Measurements from ENCODE around the gene XPO6. TPM values are rescaled to one million over a fixed set of nuclear protein-coding genes. Genes with fewer than 3 reads are reported as not detected.

The XPO6 gene
- total RNA-seq, 4 donors from 2014 or later = 69.0 to 90.8 (median 76.0) TPM

DNA sequence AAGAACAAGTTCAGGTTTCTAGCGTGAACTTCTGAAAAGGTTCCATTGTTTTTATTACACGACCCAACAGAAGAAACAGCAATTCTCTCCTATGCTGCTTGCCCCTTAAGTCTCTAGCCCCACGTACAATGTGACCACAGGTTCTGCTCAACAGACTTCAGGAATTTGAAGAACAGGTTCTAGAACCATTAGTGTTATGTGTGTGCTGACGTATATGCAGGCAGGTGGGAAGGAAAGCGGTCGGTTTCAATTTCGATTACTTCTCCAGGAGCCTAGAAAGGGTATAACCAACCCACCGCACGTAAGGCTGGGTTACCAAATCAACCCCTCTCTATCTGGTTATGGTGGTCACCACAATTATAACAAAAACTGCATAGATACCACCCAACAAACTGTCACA is 39.4 kb downstream of the XPO6 start:
- no peaks in the 10 kb centered on the region for H3K9me3 ChIP-seq
- DNase-seq = no peak
- intact Hi-C loops (cut with DNase I) = no loop called here
- H3K27me3 ChIP-seq = no peaks in the 10 kb centered on the region
- no peak for TF ChIP-seq CTCF (IDR thresholded peaks at IDR 0.05)
- no peak for TF ChIP-seq POLR2A (IDR thresholded peaks at IDR 0.05)
- WGBS, 2 donors = 79 to 82% methylated on average over 9 of the region's 9 CpGs
- H3K27ac ChIP-seq = no peak overlapping the region
- H3K36me3 ChIP-seq = peaks cover 10 to 95% (median 13%) of the 10 kb centered on the region in 3 donors
- H3K4me1 ChIP-seq = no peaks in the 10 kb centered on the region
- no peak overlapping the region for H3K4me3 ChIP-seq

GRCh38 chr16:28171816-28172215 is 39.9 kb downstream of the XPO6 start:
- Histone ChIP-seq H3K4me1 (no peaks in the 10 kb centered on the region), H3K27ac (no peak overlapping the region), H3K9me3 (no peaks in the 10 kb centered on the region), H3K27me3 (no peaks in the 10 kb centered on the region), H3K4me3 (no peak overlapping the region), H3K36me3 (peaks cover 9 to 95% (median 10%) of the 10 kb centered on the region in 3 donors)
- TF ChIP-seq CTCF (IDR thresholded peaks at IDR 0.05) (no peak), POLR2A (IDR thresholded peaks at IDR 0.05) (no peak)
- intact Hi-C loops (cut with DNase I) = no loop called here
- WGBS, 2 donors = 82 to 88% methylated on average over 2 of the region's 2 CpGs
- no peak for DNase-seq

DNA sequence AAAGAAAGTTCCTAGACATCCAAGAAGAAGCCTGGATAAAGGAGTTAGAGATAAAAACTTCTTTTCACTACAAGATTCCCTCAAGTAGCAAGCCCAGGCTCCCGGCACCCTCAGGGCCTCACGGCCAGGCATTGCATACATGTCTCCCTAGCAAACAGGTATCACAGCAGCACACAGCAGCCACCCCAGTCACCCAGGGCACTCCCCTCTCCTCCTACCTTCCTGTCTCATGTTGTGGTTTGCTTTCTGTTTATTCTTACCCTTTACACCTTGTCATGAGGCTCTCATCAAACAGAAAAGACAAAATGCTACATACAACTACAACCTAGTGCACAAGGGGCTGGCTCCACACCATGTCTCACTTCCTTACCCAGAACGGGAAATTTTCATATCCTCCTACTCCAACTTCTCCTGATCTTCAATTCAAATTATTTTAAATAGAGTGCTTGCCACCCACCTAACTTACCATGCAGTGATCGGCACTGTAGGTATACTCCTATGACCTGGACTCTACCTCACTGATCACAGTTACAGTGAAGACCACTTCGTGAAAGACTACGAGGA is 42.7 kb downstream of the XPO6 start:
- H3K27me3 ChIP-seq = no peaks in the 10 kb centered on the region

DNA sequence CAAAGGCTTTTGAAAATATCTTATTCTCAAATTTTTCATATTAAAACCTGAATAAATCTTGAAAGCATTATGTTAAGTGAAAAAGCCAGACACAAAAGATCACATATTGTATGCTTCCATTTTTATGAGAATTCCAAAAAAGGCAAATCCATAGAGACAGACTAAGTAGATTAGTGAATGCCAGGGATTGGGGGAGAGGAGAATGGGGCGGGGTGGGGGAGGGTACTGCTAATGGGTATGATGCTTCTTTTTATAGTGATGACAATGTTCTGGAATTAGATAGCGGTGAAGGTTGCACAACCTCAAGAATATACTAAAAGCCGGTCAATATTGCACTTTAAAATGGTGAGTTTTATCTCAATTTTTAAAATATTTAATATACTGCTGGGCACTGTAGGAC is 44.0 kb downstream of the XPO6 start:
- Histone ChIP-seq H3K27ac (no peak overlapping the region), H3K4me3 (no peak overlapping the region), H3K36me3 (peaks cover 10 to 95% (median 11%) of the 10 kb centered on the region in 3 donors), H3K27me3 (no peaks in the 10 kb centered on the region), H3K9me3 (no peaks in the 10 kb centered on the region), H3K4me1 (peaks cover 7 to 15% (median 7%) of the 10 kb centered on the region in 3 donors)
- no peak for DNase-seq
- intact Hi-C loops (cut with DNase I) = no loop called here
- TF ChIP-seq POLR2A (IDR thresholded peaks at IDR 0.05) = no peak
- no peak for TF ChIP-seq CTCF (IDR thresholded peaks at IDR 0.05)
- WGBS, 2 donors = 93 to 97% methylated on average over 3 of the region's 3 CpGs

More for the DNA sequence above, 42.7 kb downstream of the XPO6 start:
- no peak for DNase-seq
- intact Hi-C loops (cut with DNase I) = no loop called here
- Histone ChIP-seq H3K9me3 (no peaks in the 10 kb centered on the region), H3K4me3 (no peak overlapping the region), H3K4me1 (peaks cover under 1 to 5% (median under 1%) of the 10 kb centered on the region in 3 donors), H3K27ac (no peak overlapping the region), H3K36me3 (peaks cover 10 to 95% (median 11%) of the 10 kb centered on the region in 3 donors)
- TF ChIP-seq POLR2A (IDR thresholded peaks at IDR 0.05) (no peak), CTCF (IDR thresholded peaks at IDR 0.05) (no peak)
- 80 to 82% methylated on average over 5 to 6 of the region's 6 CpGs for WGBS, 2 donors

- H3K27ac ChIP-seq = no peak overlapping the region
Observed at GRCh38 chr16:28167221-28167620, 44.5 kb downstream of the XPO6 start.

More at GRCh38 chr16:28167221-28167620, 44.5 kb downstream of the XPO6 start:
- TF ChIP-seq POLR2A (IDR thresholded peaks at IDR 0.05) (no peak), CTCF (IDR thresholded peaks at IDR 0.05) (no peak)
- peaks cover 7 to 15% (median 9%) of the 10 kb centered on the region in 3 donors for H3K4me1 ChIP-seq
- 91 to 96% methylated on average over 7 of the region's 7 CpGs for WGBS, 2 donors
- no peaks in the 10 kb centered on the region for H3K9me3 ChIP-seq
- H3K4me3 ChIP-seq = no peak overlapping the region
- no peaks in the 10 kb centered on the region for H3K27me3 ChIP-seq
- no peak for DNase-seq
- intact Hi-C loops (cut with DNase I) = no loop called here
- H3K36me3 ChIP-seq = peaks cover 10 to 95% (median 11%) of the 10 kb centered on the region in 3 donors
